Gastroesophageal sphincter (tissue), 3 donors: ENCODE measurements around the gene ACTN2.

ENCODE experiments used
- POLR2A ChIP-seq, 2 donors: fragments of 450-650 bp; IDR thresholded peaks; one replicate each; pipeline ENCODE4 v1.6.1; 2017; ENCODE audit warnings: antibody characterized with exemption in 2 of 2, mild to moderate bottlenecking in 2 of 2, moderate library complexity in 1 of 2
- POLR2AphosphoS5 ChIP-seq: sonication (generic); formaldehyde crosslinking; IDR thresholded peaks from one replicate; pipeline ENCODE4 v1.6.1; 2017; ENCODE audit warnings: antibody characterized with exemption
- TF ChIP-seq, protein P1 (sequence below), 4 experiments: fragments of 200-600 bp in 2 of 4; fragments of 450-650 bp in 2 of 4; sonication (generic) in 1 of 4; IDR thresholded peaks; one replicate each; pipeline ENCODE4 v1.5.1; 2017 to 2019; ENCODE audit warnings: antibody characterized with exemption in 4 of 4, mild to moderate bottlenecking in 2 of 4, moderate library complexity in 2 of 4

- TF ChIP-seq, protein P1, sequence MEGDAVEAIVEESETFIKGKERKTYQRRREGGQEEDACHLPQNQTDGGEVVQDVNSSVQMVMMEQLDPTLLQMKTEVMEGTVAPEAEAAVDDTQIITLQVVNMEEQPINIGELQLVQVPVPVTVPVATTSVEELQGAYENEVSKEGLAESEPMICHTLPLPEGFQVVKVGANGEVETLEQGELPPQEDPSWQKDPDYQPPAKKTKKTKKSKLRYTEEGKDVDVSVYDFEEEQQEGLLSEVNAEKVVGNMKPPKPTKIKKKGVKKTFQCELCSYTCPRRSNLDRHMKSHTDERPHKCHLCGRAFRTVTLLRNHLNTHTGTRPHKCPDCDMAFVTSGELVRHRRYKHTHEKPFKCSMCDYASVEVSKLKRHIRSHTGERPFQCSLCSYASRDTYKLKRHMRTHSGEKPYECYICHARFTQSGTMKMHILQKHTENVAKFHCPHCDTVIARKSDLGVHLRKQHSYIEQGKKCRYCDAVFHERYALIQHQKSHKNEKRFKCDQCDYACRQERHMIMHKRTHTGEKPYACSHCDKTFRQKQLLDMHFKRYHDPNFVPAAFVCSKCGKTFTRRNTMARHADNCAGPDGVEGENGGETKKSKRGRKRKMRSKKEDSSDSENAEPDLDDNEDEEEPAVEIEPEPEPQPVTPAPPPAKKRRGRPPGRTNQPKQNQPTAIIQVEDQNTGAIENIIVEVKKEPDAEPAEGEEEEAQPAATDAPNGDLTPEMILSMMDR (IDR thresholded peaks at IDR 0.05) = no peak
- no peak for TF ChIP-seq POLR2AphosphoS5
- TF ChIP-seq POLR2A (IDR thresholded peaks at IDR 0.05) = no peak
Observed at GRCh38 chr1:236670060-236670459, 16.2 kb upstream of the ACTN2 start.
